Trophoblast cell (in vitro differentiated cells and primary cell): ENCODE results near the gene XAB2.

Experiments
- DNase-seq, 2 donors: peaks; one replicate each; pipeline ENCODE4 v3.0.0-alpha.2; 2016
- H2AFZ ChIP-seq: 2 replicates; pipeline ENCODE4 v1.6.1; 2013; ENCODE audit warnings: low read length, moderate library complexity, mild to moderate bottlenecking; ENCODE audit not compliant: insufficient read depth, poor library complexity
- H2AK5ac ChIP-seq: 2 replicates; pipeline ENCODE4 v1.6.1; 2013; ENCODE audit warnings: mild to moderate bottlenecking, low read length
- H2BK120ac ChIP-seq: 2 replicates; pipeline ENCODE4 v1.6.1; 2013; ENCODE audit warnings: low read length, mild to moderate bottlenecking, moderate library complexity; ENCODE audit not compliant: insufficient read depth, poor library complexity
- H2BK12ac ChIP-seq: 2 replicates; pipeline ENCODE4 v1.6.1; 2013; ENCODE audit warnings: mild to moderate bottlenecking, low read length, moderate library complexity
- H2BK5ac ChIP-seq: 2 replicates; pipeline ENCODE4 v1.6.1; 2013; ENCODE audit warnings: low read length, low read depth, moderate library complexity, mild to moderate bottlenecking; ENCODE audit not compliant: poor library complexity
- H3K14ac ChIP-seq: 2 replicates; pipeline ENCODE4 v1.6.1; 2013; ENCODE audit warnings: mild to moderate bottlenecking, low read length
- H3K18ac ChIP-seq: 2 replicates; pipeline ENCODE4 v1.6.1; 2013; ENCODE audit warnings: mild to moderate bottlenecking, low read length
- H3K23ac ChIP-seq: 2 replicates; pipeline ENCODE4 v1.6.1; 2013; ENCODE audit warnings: low read length
- H3K27ac ChIP-seq: 2 replicates; pipeline ENCODE4 v1.5.1; 2013; ENCODE audit warnings: low read depth, mild to moderate bottlenecking, inconsistent platforms, low read length, moderate library complexity
- H3K27me3 ChIP-seq: 2 replicates; pipeline ENCODE4 v1.6.1; 2013; ENCODE audit warnings: inconsistent platforms, mild to moderate bottlenecking, low read length, moderate library complexity; ENCODE audit not compliant: insufficient read depth
- H3K36me3 ChIP-seq, 2 experiments: 1 replicate in 1 of 2; 2 replicates in 1 of 2; pipeline ENCODE4 v1.6.1; 2013; ENCODE audit warnings: low read length in 2 of 2, mild to moderate bottlenecking in 2 of 2, moderate library complexity in 1 of 2; ENCODE audit not compliant: insufficient read depth in 2 of 2, control insufficient read depth in 1 of 2
- H3K4ac ChIP-seq: 2 replicates; pipeline ENCODE4 v1.6.1; 2013; ENCODE audit warnings: low read depth, mild to moderate bottlenecking, low read length, moderate library complexity
- H3K4me1 ChIP-seq, 2 experiments: 1 replicate in 1 of 2; 2 replicates in 1 of 2; pipeline ENCODE4 v1.6.1; 2013; ENCODE audit warnings: low read length in 2 of 2, mild to moderate bottlenecking in 2 of 2, moderate library complexity in 1 of 2; ENCODE audit not compliant: insufficient read depth in 2 of 2, control insufficient read depth in 1 of 2
- H3K4me2 ChIP-seq: 2 replicates; pipeline ENCODE4 v1.6.1; 2013; ENCODE audit warnings: inconsistent platforms, mild to moderate bottlenecking, low read length, moderate library complexity
- H3K4me3 ChIP-seq: 2 replicates; pipeline ENCODE4 v1.5.1; 2013; ENCODE audit warnings: mild to moderate bottlenecking, low read depth, low read length, inconsistent platforms
- H3K79me1 ChIP-seq: one replicate; pipeline ENCODE4 v1.6.1; 2013; ENCODE audit warnings: low read length
- H3K79me2 ChIP-seq: 2 replicates; pipeline ENCODE4 v1.6.1; 2013; ENCODE audit warnings: low read length, mild to moderate bottlenecking; ENCODE audit not compliant: control insufficient read depth, insufficient read depth, poor library complexity
- H3K9ac ChIP-seq: 2 replicates; pipeline ENCODE4 v1.6.1; 2013; ENCODE audit warnings: mild to moderate bottlenecking, low read length
- H3K9me3 ChIP-seq: 2 replicates; pipeline ENCODE4 v1.6.1; 2013; ENCODE audit warnings: low read depth, mild to moderate bottlenecking, control low read depth, inconsistent platforms, low read length; ENCODE audit not compliant: insufficient read depth
- H4K12ac ChIP-seq: 2 replicates; pipeline ENCODE4 v1.6.1; 2013; ENCODE audit warnings: low read depth, mild to moderate bottlenecking, low read length, moderate library complexity
- H4K8ac ChIP-seq: 2 replicates; pipeline ENCODE4 v1.6.1; 2013; ENCODE audit warnings: low read depth, mild to moderate bottlenecking, low read length, moderate library complexity
- H4K91ac ChIP-seq: one replicate; pipeline ENCODE4 v1.6.1; 2013; ENCODE audit warnings: low read depth, mild to moderate bottlenecking, low read length, moderate library complexity
- WGBS: extraction: QIAGEN DNeasy Blood & Tissue Kit; methylation state at CpG from one replicate; pipeline ENCODE4 v1.1.7; 2013; ENCODE audit warnings: missing lambda C conversion rate; ENCODE audit not compliant: insufficient read length, insufficient coverage; ENCODE audit errors: extremely low coverage; 5-methylcytosine and 5-hydroxymethylcytosine counted together

The XAB2 gene

DNA sequence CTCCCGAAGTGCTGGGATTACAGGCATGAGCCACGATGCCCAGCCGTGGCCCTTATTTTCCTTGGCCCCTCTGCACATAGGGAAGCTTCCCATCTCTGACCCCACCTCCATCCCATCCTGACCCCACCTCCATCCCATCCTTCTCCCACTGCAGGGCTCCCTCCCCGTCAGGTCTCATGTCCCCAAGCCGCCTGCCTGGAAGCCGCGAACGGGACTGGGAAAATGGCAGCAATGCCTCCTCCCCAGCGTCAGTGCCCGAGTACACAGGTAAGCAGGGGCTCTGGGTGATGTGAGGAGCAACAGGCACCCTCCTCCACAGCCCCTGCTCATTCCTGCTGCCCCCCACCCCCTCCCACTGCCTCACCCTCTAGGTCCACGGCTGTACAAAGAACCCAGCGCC is 12.2 kb downstream of the XAB2 start:
- H3K18ac ChIP-seq, result no peak overlapping the region
- H3K79me2 ChIP-seq, result no peaks in the 10 kb centered on the region
- no peak overlapping the region for H4K91ac ChIP-seq
- DNase-seq, result no peak
- H4K8ac ChIP-seq, result no peak overlapping the region
- no CpG with 5 or more reads among the region's 12 CpGs for WGBS
- H3K9ac ChIP-seq, result no peak overlapping the region
- no peak overlapping the region for H2AK5ac ChIP-seq
- peaks cover 2% of the 10 kb centered on the region for H3K79me1 ChIP-seq
- peaks cover 68 to 69% of the 10 kb centered on the region in 2 experiments for H3K36me3 ChIP-seq
- no peak overlapping the region for H3K14ac ChIP-seq
- no peak overlapping the region for H2BK12ac ChIP-seq
- no peak overlapping the region for H4K12ac ChIP-seq
- H3K23ac ChIP-seq, result no peak overlapping the region
- no peak overlapping the region for H3K4ac ChIP-seq
- H2BK5ac ChIP-seq, result no peak overlapping the region
- H3K4me1 ChIP-seq, result peaks cover 11 to 12% of the 10 kb centered on the region in 2 experiments
- peaks cover 5% of the 10 kb centered on the region for H3K9me3 ChIP-seq
- H3K4me2 ChIP-seq, result no peak overlapping the region
- no peak overlapping the region for H2AFZ ChIP-seq
- no peak overlapping the region for H3K4me3 ChIP-seq
- no peak overlapping the region for H3K27ac ChIP-seq
- H3K27me3 ChIP-seq, result no peaks in the 10 kb centered on the region
- H2BK120ac ChIP-seq, result no peak overlapping the region

DNA sequence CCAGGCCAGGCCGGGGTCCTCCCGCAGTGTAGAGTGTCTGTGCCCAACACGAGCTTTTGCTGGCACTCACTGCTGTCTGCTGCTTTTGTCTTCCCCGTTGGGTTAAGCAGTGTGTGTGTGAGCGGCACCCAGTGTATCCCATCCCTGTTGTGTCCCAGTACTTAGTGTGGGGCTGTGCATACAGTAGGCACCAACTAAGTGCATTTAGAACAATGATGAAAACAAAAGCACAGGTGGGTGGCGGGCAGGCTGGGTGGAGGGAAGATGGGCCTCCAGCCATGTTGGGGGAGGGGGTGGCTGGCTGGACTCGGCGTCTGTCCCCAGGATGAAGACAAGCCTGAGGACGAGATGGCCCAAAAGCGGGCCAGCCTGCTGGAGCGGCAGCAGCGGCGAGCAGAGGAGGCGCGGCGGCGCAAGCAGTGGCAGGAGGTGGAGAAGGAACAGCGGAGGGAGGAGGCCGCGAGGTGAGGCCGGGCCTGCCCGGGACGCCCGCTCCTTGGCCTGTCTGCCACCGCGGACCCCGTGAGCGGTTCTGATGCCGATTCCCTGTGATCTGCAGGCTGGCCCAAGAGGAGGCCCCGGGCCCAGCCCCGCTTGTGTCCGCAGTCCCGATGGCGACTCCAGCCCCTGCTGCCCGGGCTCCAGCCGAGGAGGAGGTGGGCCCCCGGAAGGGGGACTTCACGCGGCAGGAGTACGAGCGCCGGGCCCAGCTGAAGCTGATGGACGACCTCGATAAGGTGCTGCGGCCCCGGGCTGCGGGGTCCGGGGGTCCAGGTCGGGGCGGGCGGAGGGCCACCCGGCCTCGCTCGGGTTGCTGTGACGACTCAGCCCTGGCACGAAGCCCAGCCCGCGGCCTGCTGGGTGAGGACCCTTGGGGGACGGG is 14.2 kb downstream of the XAB2 start:
- Histone ChIP-seq H2BK12ac (no peak overlapping the region), H3K4me1 (peaks cover 11 to 12% of the 10 kb centered on the region in 2 experiments), H3K79me2 (no peaks in the 10 kb centered on the region), H3K14ac (no peak overlapping the region), H3K36me3 (peaks cover 64 to 66% of the 10 kb centered on the region in 2 experiments), H3K27ac (no peak overlapping the region), H2BK5ac (no peak overlapping the region), H3K4me3 (no peak overlapping the region), H3K4me2 (no peak overlapping the region), H4K12ac (no peak overlapping the region), H2AFZ (no peak overlapping the region), H3K79me1 (peaks cover 2% of the 10 kb centered on the region), H3K23ac (no peak overlapping the region), H2BK120ac (no peak overlapping the region), H4K8ac (no peak overlapping the region), H3K9ac (no peak overlapping the region), H3K9me3 (peaks cover 5% of the 10 kb centered on the region), H3K27me3 (no peaks in the 10 kb centered on the region), H2AK5ac (no peak overlapping the region), H4K91ac (no peak overlapping the region), H3K4ac (no peak overlapping the region), H3K18ac (no peak overlapping the region)
- WGBS, result no CpG with 5 or more reads among the region's 59 CpGs
- DNase-seq, result no peak

DNA sequence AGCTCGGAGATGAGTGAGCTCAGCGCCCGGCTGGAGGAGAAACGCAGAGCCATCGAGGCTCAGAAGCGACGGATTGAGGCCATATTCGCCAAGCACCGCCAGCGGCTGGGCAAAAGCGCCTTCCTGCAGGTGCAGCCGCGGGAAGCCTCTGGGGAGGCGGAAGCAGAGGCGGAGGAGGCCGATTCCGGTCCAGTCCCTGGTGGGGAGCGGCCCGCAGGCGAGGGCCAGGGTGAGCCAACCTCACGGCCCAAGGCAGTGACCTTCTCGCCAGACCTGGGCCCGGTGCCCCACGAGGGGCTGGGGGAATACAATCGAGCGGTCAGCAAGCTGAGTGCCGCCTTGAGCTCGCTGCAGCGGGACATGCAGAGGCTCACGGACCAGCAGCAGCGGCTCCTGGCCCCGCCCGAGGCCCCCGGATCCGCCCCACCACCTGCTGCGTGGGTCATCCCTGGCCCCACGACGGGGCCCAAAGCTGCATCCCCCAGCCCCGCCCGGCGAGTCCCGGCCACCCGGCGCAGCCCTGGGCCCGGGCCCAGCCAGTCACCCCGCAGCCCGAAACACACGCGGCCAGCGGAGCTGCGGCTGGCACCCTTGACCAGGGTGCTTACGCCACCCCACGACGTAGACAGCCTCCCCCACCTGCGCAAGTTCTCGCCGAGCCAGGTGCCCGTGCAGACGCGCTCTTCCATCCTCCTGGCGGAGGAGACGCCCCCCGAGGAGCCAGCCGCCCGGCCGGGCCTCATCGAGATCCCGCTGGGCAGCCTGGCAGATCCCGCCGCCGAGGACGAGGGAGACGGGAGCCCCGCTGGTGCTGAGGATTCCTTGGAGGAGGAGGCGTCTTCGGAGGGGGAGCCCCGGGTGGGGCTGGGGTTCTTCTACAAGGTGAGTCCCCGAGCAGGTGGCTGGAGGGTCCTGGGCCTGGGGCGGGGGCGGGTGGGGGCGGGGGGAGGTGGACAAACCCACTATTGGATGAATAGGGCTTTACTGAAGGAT is 16.8 kb downstream of the XAB2 start:
- Histone ChIP-seq H2BK120ac (no peak overlapping the region), H3K79me2 (no peaks in the 10 kb centered on the region), H2BK12ac (no peak overlapping the region), H3K79me1 (no peaks in the 10 kb centered on the region), H3K18ac (no peak overlapping the region), H2AK5ac (no peak overlapping the region), H3K36me3 (peaks cover 53 to 56% of the 10 kb centered on the region in 2 experiments), H4K8ac (no peak overlapping the region), H3K14ac (no peak overlapping the region), H3K4ac (no peak overlapping the region), H2BK5ac (no peak overlapping the region), H3K27me3 (no peaks in the 10 kb centered on the region), H4K91ac (no peak overlapping the region), H3K4me2 (no peak overlapping the region), H3K27ac (no peak overlapping the region), H3K9me3 (peaks cover 7% of the 10 kb centered on the region), H3K4me3 (no peak overlapping the region), H4K12ac (no peak overlapping the region), H3K23ac (no peak overlapping the region), H2AFZ (no peak overlapping the region), H3K4me1 (no peaks in the 10 kb centered on the region), H3K9ac (no peak overlapping the region)
- no peak for DNase-seq
- no CpG with 5 or more reads among the region's 81 CpGs for WGBS

- Histone ChIP-seq H3K9me3 (peaks cover 5% of the 10 kb centered on the region), H3K36me3 (peaks cover 50 to 52% of the 10 kb centered on the region in 2 experiments), H3K4ac (no peak overlapping the region), H3K23ac (no peak overlapping the region), H3K27ac (no peak overlapping the region), H3K79me1 (no peaks in the 10 kb centered on the region), H3K14ac (no peak overlapping the region), H3K27me3 (no peaks in the 10 kb centered on the region), H2AK5ac (no peak overlapping the region), H4K12ac (no peak overlapping the region), H3K4me3 (no peak overlapping the region), H3K4me2 (no peak overlapping the region), H4K91ac (no peak overlapping the region), H4K8ac (no peak overlapping the region), H2AFZ (no peak overlapping the region), H2BK12ac (no peak overlapping the region), H3K9ac (no peak overlapping the region), H2BK120ac (no peak overlapping the region), H3K79me2 (no peaks in the 10 kb centered on the region), H2BK5ac (no peak overlapping the region), H3K4me1 (no peaks in the 10 kb centered on the region), H3K18ac (no peak overlapping the region)
- no peak for DNase-seq
- no CpG with 5 or more reads among the region's 41 CpGs for WGBS
These were observed 17.6 kb downstream of the XAB2 start for GRCh38 chr19:7611541-7612279.
